AG08395 (cell line): ENCODE results near the gene TRIM7.

Experiments used
- DNase-seq: peaks from one replicate; pipeline ENCODE4 v3.0.0; 2012; ENCODE audit warnings: mixed read lengths, low spot score

The TRIM7 gene

GRCh38 chr5:181173027-181173419, 32.0 kb downstream of the TRIM7 start:
- DNase-seq = no peak

DNA sequence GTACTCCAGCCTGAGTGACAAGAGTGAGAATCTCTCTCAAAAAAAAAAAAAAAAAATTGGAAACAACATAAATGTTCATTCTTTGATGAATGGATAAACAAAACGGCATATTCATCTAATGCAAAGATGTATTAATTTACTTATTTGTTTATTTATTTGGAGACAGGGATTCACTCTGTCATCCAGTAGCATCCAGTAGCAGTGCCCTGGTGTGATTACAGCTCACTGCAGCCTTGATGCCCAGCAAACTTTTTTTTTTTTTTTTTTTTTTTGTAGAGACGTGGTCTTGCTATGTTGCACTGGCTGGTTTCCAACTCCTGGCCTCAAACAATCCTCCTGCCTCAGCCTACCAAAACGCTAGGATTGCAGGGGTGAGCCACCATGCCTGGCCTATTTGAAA, 33.2 kb downstream of the TRIM7 start:
- DNase-seq = no peak

- peak; percentile 33 for DNase-seq
Measured at GRCh38 chr5:181170996-181171395, 34.0 kb downstream of the TRIM7 start.

- DNase-seq = no peak
Measured at GRCh38 chr5:181170237-181170825, 34.7 kb downstream of the TRIM7 start.

- DNase-seq = peak; percentile 21
Measured at GRCh38 chr5:181169459-181170236, 35.3 kb downstream of the TRIM7 start.

GRCh38 chr5:181168595-181169118, 36.3 kb downstream of the TRIM7 start:
- DNase-seq = no peak

DNA sequence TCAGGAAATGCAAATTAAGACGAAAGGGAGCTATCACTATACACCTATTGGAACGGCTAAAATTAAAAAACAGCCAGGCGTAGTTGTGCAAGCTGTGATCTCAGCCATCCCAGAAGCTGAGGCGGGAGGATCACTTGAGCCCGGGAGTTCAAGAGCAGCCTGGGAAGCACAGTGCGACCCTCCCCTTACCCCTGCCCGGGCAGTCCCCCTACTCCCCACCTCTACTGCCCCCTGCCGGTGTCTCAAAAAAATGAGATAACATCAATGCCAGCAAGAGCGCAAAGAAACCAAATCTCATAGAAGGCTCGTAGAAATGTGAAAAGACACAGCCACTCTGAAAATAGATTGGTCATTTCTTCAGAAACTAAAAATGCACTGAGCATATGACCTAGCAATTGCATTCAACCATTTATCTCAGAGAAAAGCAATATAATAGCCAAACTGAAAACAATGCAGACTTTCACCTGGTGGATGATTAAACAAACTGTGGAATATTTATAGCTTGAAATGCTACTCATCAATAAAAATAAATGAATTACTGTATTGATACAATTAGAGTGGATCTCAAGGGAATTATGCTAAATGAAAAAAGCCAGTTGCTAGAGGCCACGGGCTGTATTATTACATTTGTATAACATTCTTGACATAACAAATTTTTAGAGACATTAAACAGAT, 37.0 kb downstream of the TRIM7 start:
- DNase-seq = no peak

DNA sequence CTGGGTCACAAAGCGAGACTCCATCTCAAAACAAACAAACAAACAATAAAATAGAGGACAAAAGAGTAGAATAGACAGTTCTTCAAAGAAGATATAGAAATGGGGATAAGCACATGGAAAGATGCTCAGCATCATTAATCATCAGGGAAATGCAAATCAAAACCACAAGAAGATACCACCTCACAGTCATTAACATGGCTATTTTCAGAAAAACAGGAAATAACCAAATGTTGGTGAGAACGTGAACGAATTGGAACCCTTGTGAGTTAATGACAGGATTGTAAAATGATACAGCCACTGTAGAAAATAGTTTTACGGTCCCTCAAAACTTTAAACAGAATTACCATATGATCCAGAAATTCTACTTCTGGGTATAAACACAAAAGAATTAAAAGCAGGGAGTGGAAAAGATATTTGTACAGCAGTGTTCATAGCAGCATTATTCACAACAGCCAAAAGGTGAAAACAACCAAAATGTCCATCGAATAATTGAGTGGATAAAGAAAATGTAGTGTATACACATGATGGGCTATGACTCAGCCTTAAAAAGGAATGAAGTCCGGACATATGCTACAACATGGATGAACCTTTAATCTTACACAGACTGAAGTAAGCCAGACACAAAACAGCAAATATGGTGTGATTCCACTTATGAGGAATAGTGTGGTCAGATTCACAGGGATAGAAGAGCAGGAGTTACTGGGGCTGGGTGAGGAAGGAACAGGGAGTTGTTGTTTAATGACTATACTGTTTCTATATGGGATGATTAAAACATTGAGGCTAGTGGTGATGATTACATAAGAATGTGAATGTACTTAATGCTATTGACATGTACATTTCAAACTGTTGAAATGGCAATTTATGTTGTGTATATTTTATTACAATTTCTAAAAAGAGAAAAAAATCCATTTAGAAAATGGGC, 37.9 kb downstream of the TRIM7 start:
- no peak for DNase-seq

DNA sequence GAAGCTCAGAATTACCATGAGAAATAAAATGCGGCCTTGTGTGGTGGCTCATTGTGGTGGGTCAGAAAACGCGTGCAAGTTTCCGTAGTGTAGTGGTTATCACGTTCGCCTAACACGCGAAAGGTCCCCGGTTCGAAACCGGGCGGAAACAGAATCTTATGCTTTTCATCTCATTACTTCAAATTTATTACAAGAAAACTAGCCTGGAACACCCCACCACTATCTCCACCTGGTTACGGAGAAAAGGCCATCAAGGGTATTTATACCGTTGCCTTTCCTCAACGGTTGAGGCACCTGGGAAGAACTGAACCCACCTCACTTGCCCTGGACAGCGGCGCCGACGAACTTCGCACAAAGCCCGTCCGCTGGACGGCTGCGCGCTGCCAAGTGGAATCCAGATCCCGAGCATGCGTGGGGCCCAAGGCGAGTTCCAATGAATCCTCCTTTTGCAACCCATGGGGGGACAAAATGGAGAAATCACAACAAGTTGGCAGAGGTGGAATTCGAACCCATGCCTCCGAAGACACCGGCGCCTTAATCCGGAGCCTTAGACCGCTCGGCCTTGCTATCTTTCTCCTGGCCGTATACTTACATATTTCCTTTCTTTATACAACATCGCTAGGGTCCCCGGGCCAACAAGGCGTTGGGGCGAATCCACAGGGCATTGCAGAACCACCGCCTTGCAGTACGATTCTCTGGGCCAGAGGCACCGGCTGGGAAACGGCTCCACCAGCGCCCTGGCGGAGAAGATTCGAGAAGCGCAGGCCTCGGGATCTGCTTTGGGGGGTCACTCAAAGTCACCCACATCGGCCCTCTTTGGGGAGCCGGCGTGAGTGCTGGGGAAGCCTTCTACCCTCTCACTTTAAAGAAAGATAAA, 40.7 kb downstream of the TRIM7 start:
- DNase-seq = no peak

GRCh38 chr5:181163487-181164075, 41.4 kb downstream of the TRIM7 start:
- DNase-seq = no peak

GRCh38 chr5:181161534-181162175, 43.3 kb downstream of the TRIM7 start:
- no peak for DNase-seq

- peak; percentile 76 for DNase-seq
Measured at GRCh38 chr5:181160755-181161533, 44.1 kb downstream of the TRIM7 start.

- DNase-seq = peak; percentile 53
Measured at GRCh38 chr5:181160152-181160754, 44.7 kb downstream of the TRIM7 start.

GRCh38 chr5:181159286-181160151, 45.5 kb downstream of the TRIM7 start:
- peak; percentile 88 for DNase-seq

DNA sequence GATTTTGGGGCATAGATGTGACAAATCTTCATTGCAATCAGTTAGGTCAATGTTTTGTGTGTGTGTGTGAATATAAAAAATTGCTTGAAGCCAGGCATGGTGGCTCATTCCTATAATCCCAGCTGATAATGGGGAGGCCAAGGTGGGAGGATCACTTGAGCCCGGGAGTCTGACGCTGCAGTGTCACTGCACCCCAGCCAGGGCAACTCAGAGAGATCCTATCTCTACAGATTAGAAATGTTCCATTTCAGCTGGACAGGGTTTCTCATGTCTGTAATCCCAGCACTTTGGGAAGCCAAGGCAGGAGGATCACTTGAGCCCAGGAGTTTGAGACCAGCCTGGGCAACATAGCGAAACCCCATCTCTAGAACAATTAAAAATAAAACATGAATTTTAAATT, 46.1 kb downstream of the TRIM7 start:
- no peak for DNase-seq

DNA sequence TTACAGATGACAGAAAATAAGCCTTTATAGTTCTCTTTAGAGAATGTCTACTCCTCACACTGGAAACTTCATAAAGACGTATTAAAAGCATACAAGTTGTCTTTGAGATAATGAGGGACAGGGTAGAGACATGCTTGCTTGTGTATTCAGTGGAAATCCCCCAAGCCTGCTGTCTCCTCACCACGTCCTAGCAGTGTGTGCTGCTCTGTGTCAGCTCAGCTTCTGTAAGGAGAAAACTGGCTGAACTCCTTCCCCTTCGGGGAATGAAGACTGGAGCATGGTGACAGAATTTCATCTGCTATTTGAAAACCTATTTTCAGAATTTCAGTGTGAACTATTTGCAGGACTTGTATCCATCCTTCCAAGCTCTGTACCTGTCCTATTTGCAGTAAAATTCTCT, 48.2 kb downstream of the TRIM7 start:
- DNase-seq = no peak

DNA sequence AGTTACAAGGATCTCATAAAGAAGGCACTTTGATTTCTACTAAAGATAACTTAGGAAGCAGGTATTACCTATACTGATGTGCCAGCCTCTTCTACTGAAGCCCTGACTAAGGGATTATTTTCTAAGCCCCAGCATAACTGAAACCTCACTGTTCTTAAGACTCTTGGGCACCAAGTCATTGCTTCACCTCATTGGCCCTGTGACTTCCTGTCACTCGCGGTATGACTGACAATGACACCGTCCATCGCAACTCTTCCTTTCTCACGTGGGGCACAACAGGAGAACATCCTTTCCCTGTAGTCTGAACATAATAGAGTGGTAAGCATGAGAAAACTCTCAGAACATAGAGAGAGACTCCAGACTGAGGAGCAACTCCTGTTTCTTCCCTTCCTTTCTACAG, 51.2 kb downstream of the TRIM7 start:
- DNase-seq = no peak

DNA sequence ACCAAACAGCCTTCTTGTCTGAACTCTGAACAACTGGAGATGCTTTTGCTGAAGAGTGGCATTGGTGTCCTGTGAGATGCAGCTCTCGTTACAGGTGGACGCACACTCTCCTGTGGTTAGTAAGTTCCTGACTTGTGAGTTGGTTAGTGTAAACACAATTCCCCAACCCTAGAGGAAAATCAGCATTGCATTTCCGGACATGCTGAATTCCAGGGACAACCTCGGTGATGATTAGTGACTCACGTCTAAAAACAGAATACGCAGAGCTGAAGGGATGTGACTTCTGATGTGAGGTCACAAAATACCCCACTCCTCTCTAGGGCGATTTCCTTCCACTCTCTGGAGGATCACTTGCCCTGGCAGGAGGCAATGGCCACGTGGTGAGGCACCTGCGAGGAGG, 52.6 kb downstream of the TRIM7 start:
- no peak for DNase-seq
